ELF-1 (cell line): Measurements from ENCODE around the gene DCC.

Source experiments
- DNase-seq: peaks from one replicate; pipeline ENCODE4 v3.0.0-alpha.2; 2016; ENCODE audit warnings: low read depth, low spot score

The DCC gene

DNA sequence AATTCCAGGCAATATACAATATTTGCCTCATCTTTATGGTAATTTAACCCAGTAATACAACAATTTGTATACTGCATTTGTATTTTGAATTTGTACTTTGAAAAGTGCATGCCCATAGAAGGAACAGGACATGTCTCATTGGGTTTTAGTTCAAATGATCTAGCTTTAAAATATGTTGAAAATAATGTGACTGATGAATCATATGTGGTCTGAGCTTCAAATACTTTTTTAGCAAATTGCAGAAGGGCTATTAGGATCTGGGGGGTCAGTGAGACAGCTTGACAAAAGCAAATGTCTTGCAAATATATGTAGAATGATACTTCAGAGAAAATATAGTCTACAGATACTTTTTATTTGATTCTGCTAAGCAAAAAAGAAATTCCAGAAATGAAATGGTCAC is 248.9 kb downstream of the DCC start:
- no peak for DNase-seq

DNA sequence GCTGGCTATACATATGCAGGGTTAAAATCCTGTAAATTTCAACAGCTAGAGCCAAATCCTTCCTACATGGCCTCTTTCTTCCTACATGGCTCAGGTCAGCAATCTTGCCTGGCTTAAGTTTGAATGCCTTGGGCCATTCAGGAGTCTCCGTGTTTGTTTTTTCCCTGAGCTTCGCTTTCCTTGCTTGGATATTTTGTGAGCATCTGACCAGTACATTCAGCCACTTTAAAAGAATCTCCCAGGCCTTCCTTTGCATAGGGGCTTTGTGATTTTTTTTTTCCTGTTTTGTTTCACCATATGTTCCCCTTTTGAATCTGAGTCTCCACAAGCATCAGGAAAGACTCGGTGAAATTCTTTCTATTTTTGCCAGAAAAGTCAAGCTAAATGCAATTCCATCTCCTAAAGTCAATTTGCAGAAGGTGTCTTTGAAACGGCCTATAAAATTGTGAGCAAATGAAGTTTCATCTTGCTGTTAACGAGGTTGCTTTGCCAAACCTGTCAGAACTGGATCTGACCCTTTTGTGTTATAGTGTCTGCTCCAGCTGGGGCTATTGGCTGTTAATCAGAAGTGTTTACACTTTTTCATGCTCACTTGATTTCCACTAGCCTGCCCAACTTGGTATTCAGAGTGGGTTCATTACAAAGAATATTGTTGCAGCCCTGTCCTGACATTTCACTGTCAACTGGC is 256.9 kb downstream of the DCC start:
- DNase-seq, result peak; percentile 1

DNA sequence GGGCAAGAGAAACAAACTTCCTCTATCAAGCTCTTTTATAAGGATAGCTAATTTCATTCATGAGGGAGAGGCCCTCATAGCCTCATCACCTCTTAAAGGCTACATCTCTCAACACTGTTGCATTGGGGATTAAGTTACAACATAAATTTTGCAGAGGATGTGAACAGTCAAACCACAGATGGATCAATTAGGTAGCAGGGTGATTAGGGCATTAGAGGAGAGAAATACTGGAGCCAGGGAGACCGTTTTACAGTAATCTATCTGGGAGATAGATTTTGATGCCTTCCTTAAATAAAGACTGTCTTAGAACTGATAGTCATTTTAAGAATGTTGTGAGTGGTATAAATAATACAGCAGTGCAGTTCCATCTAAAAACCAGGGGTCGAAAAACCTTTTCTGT is 258.9 kb downstream of the DCC start:
- no peak for DNase-seq

- no peak for DNase-seq
Observed at GRCh38 chr18:52602820-52603219, 262.8 kb downstream of the DCC start.

DNA sequence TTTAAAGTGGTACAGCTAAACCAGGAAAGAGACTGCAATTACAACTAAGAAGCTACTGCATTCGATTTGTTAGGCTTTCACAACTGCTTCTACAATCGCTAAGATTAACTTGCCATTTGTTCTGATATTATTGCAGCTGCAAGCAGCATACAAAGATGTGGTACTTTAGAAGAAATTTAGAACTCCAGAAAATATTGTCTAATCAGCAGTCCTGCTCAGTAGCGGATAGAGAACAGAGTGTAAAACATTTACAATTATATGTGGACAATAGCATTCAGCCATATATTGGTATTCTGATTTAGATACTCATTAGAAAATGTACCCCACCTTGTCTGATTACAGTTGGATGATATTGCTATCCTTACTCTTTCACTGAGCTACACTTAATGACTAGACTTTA is 265.3 kb downstream of the DCC start:
- DNase-seq, result no peak

DNA sequence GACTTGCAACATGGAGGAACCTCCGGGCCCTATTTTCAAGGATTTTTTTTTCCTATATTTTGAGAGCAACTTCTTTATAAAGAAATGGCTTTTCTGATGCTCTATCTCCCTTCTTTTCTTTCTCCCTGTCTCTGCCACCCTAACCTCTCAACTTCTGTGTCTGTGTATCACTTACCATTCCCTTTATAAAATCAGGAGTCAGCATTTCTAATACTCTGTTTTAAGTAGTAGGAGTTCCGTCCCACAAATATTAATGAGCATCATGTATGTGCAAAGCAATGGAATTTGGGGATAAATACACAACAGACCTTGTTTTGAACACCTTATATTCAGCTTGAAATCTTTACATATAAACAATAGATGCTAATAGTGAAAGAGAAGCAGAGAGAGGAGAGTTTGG is 268.0 kb downstream of the DCC start:
- no peak for DNase-seq

- DNase-seq, result no peak
Observed at GRCh38 chr18:52610451-52611115, 270.6 kb downstream of the DCC start.

GRCh38 chr18:52612406-52612805 is 272.4 kb downstream of the DCC start:
- DNase-seq, result no peak

GRCh38 chr18:52615321-52615720 is 275.3 kb downstream of the DCC start:
- DNase-seq, result peak; percentile 27

DNA sequence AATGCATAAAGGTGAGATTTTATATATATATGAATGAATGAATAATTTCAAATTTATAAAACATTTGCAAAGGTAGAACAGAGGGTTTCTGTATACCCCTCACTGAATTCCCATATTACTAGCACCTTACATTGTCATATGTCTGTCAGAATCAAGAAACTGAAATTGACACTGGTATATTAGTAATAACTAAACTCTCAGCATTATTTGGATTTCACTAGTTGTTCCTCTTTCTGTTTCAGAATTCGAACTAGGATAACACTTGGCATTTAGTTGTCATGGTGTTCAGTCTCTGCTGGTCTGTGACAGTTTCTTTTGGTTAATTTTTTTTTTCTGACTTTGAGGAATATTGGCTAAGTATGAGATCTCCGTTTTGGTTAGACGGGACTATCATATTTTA is 275.9 kb downstream of the DCC start:
- DNase-seq, result no peak

DNA sequence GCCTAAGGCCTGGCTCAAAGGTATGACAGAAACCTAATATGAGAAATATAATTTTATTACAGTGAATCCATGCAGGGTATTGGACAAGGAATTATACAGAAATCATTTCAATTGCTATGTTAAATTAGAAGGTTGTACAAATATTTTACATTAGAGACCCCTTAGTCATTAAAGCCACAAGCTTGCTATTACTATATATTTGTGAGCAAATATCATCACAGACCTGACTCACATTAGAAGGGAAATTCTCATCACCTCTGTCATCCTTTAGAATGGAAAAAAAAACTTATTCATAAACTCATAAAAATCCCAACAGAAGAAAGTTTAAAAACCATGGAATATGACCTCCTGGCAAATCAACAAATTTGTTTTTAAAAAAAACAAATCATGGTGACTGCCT is 277.9 kb downstream of the DCC start:
- no peak for DNase-seq

DNA sequence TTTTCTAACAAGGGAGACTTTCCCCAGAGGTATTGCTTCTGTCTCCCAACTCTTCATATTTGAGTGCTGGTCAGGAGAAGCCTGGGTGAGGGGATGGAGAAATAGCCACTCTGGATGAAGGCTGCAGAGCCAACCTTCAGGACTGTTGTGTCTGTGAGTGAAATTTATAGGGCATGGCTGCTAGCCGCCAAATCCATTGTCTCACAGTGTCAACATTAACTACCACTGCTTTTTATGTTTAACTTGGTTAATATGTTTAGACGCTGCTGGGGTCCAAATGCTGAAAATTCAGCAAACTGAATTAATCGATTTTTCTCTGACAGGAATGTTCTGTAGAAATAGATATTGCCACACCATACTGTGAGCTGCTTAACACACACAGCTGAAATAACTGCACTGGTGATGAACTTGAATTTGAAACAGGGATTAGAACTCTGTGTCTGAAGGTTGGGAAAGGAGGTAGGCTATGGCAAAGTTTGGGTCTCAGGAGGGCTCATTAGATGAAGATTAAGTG is 281.0 kb downstream of the DCC start:
- DNase-seq, result no peak

GRCh38 chr18:52624702-52625101 is 284.7 kb downstream of the DCC start:
- no peak for DNase-seq

DNA sequence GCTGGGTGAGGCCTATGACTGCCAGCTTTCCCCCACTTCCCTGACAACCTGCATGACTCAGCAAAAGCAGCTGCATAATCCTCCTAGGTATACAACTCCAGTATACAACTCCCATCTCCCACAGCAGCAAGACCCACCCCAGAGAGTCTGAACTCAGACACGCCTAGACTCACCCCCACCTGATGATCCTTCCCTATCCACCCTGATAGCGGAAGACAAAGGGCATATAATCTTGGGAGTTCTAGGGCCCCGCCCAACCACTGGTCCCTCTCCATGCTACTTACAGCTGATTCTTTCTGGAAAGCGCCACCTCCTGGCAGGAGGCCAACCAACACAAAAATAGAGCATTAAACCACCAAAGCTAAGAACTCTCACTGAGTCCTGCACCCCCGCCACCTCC is 296.5 kb downstream of the DCC start:
- DNase-seq, result peak; percentile 37

GRCh38 chr18:52648201-52648600 is 308.2 kb downstream of the DCC start:
- no peak for DNase-seq

GRCh38 chr18:52652391-52652790 is 312.4 kb downstream of the DCC start:
- DNase-seq, result no peak

DNA sequence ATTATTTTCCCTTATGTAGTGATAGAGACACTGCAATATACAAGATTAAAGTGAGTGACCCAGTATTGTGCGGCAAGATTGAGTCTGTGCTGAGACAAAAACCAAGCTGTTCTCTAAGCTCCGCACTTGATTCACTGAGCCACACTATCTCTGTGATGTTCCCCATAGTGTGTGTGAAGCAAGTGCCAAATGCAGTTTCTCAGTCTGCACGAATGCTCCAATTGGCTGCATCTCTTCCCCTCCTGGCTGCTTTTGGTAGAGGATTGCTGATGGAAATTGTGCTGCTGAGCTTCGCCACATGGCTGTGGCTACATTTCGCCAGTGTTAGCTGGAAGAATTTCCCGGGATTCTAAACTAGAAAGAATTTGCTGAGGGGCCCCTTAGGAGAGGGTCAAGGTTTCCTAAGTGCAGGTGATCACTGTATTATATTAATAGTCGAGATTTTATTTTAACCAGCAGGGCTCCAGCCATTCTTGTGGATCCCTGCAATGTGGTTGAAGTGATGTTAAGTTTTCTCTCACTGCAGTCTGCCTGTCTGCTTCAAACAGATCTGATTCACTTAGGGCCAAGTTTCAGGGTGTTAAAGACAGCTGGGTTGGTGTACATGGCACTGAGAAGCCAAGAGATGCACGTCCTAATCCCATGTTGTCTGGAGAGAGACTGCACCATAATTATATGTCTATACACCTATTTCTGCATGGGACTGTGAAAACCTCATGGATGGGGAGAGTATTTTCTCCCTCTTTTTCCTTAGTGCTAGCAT is 317.2 kb downstream of the DCC start:
- no peak for DNase-seq

DNA sequence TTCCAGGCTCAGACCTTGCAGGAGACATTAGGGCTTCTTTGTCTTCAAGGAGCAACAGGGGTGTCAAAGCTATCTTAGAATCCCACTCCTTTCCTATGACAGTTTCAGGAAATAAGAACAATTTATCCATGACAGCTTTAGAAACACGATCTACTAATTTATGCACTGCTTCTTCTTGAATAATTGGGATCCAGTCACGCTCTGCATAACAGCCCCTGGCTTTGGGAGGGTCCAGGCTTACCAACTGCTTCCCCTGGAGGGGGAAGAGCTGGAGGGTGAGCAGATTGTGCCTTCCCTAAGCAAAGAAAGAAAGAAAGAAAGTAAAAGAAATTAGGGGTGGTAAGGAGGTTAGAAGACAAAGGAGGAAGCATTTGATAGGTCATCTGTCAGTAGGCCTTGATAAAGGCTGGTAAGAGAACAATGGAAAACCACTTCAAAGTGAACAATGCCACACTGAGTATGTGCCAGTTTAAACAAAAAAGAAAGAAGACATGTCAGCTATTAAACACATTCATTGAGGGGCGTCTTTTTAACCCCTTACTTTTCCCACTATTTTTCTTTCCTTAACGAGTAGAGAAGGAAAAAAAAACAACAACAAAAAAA is 327.6 kb downstream of the DCC start:
- DNase-seq, result no peak

DNA sequence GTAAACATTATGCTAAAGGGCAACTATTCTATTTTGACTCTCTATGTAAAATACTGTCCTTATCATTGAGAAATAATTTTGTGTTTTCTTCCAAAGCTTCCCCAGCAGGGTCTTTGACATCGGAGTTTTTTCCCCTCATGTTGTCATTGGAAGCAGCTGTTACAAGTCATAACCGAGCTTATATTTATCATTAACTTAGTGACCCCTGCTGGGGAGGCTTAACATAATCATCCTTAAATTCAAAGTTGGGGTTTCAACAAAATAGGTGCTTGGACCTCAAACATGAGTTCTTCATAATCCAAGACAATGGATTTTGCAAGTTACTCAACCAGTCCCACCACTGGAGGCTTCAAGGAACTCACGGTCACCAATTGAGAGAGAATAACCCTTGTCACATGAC is 330.9 kb downstream of the DCC start:
- DNase-seq, result no peak

GRCh38 chr18:52678034-52678433 is 338.0 kb downstream of the DCC start:
- DNase-seq, result no peak

- no peak for DNase-seq
Observed at GRCh38 chr18:52678551-52678950, 338.6 kb downstream of the DCC start.

DNA sequence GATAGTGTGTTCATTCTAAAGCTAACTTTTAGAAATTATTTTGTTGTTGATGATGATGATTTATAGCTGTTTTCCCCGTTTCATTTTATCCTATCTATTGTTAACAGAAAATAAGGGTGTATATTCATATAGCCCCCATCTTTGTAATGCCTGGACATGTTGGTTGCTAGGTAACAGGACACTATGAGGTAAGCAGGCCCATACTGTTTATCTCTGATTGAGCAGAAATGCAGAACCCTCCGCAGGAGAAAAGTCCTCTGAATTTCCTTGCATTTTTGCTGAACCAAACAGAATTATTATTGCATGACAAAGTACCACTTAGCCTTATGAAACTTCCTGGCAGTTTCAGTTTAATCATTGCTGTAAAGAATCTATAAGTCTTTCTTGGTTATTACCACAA is 339.4 kb downstream of the DCC start:
- DNase-seq, result no peak
